ENCODE data around the gene TRPV5.

- TF ChIP-seq CTCF (IDR thresholded peaks at IDR 0.05) (no peak), POLR2AphosphoS5 (IDR thresholded peaks at IDR 0.05) (no peak), POLR2A (IDR thresholded peaks at IDR 0.05) (no peak)
Observed at GRCh38 chr7:142865766-142866165, 67.8 kb downstream of the TRPV5 start.
